Measurements from ENCODE around the gene GRM2. TPM values are rescaled to one million over a fixed set of nuclear protein-coding genes. Genes with fewer than 3 reads are reported as not detected.

Gene GRM2
- total RNA-seq, 4 donors from 2014 or later = 0.12 to 0.13 TPM; not detected in 2

DNA sequence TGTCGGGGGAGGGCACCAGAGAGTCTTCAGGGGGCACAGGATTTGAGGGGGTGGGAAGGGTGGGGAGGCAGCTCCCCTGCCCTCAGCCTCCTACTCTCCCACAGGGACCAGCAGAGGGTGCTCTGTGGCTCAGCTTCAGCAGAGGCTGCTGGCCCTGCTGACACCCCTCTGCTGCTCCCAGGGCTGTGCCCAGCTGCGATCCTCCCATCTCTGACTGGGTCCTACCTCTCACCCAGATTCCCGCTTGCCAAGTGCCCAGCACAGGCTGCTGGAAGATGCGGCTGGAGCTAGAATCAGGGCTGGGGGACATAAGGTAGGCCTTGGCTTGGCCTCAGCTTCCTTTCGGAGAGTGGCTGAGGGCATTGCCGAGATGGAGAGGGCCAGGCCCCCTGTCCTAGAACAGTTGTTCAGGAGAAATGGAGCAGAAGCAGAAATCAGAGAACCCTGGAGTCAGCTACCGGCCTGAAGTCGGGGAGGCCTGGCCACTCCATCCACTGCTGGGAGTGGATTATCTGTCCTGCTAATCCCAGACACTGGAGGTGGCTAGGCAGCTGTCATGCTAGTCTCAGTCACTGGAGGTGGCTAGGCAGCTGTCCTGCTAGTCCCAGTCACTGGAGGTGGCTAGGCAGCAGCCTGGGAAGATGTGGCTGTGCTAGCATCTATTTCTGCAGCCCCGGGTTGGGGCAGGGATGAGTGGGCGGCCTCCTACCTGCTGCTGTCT, 3.9 kb downstream of the GRM2 start:
- no peak for ATAC-seq
- Histone ChIP-seq H3K27ac (no peak overlapping the region), H3K4me3 (no peak overlapping the region), H3K9me3 (no peaks in the 10 kb centered on the region), H3K4me1 (peaks cover 0 to 11% (median 0%) of the 10 kb centered on the region in 3 donors), H3K27me3 (peaks cover 17% of the 10 kb centered on the region), H3K36me3 (peaks cover 0 to 3% of the 10 kb centered on the region in 2 donors)
- WGBS, 2 donors (ENCODE audit: low coverage in 1 of 2) = 58 to 62% methylated on average over 2 to 3 of the region's 10 CpGs
- TF ChIP-seq POLR2A (IDR thresholded peaks at IDR 0.05) = no peak
- TF ChIP-seq, protein P1, sequence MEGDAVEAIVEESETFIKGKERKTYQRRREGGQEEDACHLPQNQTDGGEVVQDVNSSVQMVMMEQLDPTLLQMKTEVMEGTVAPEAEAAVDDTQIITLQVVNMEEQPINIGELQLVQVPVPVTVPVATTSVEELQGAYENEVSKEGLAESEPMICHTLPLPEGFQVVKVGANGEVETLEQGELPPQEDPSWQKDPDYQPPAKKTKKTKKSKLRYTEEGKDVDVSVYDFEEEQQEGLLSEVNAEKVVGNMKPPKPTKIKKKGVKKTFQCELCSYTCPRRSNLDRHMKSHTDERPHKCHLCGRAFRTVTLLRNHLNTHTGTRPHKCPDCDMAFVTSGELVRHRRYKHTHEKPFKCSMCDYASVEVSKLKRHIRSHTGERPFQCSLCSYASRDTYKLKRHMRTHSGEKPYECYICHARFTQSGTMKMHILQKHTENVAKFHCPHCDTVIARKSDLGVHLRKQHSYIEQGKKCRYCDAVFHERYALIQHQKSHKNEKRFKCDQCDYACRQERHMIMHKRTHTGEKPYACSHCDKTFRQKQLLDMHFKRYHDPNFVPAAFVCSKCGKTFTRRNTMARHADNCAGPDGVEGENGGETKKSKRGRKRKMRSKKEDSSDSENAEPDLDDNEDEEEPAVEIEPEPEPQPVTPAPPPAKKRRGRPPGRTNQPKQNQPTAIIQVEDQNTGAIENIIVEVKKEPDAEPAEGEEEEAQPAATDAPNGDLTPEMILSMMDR (IDR thresholded peaks at IDR 0.05) = no peak
- no peak for TF ChIP-seq EP300 (IDR thresholded peaks at IDR 0.05)
- TF ChIP-seq POLR2AphosphoS5 (IDR thresholded peaks at IDR 0.05) = no peak

DNA sequence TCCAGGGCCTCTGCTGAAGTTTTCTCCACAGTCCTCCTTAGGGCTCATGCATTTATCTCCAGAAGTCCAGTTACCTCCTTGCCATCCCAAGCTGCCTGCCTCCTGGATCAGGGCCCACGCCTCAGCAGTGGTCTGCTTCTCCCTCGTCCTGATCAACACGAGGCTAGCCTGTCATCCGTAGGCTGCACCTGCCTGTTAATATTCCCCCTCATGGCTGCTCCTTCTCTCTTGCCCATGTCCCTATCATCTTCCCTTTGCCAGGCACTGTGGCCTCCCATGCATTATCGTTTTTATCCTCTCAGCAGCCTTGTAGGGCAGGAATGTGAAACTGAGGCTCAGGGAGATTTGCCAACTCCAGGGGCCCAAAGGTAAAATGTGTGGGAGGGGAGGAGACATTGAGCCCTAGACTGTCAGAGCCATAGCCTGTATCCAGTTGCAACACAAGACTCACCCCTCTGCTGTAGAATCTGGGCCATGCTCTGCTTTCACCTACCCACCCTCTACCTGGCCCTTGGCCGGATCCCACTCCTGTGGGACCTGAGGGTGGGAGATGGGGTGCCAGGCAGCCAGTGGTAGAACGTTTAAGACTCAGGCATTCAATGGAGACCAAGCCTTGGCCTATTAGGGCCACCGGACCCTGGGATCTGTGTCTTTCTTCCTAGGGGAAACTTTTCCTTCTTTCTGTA, 4.6 kb downstream of the GRM2 start:
- 80 to 83% methylated on average over 3 to 5 of the region's 8 CpGs for WGBS, 2 donors (ENCODE audit: low coverage in 1 of 2)
- no peak overlapping the region for H3K27ac ChIP-seq
- peaks cover 0 to 10% (median 0%) of the 10 kb centered on the region in 3 donors for H3K4me1 ChIP-seq

DNA sequence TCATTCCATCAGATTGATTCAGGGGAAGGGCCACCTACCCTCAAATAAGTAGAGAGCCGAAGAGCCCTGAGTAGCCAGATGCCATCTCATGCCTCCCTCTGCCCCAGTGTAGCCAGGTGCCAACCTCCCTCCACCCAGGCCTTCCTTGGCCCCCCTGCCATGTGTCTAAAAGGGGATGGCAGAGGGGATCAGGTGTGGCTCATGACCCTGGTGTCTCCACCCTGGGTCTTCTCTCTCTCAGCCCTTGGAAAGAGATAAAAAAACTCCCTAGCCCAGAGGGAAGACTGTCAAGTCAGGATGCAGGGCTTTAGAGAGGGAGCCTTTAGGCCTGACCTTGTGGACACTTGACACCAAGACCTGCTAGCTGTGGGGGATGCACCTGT, 5.2 kb downstream of the GRM2 start:
- Histone ChIP-seq H3K4me3 (no peak overlapping the region), H3K9me3 (no peaks in the 10 kb centered on the region), H3K27me3 (peaks cover 17% of the 10 kb centered on the region), H3K27ac (no peak overlapping the region), H3K4me1 (peaks cover 0 to 4% (median 0%) of the 10 kb centered on the region in 3 donors), H3K36me3 (no peaks in the 10 kb centered on the region)
- 86% methylated on average over 1 of the region's 1 CpG; no CpG with 5 or more reads in 1 of the 2 donors for WGBS, 2 donors (ENCODE audit: low coverage in 1 of 2)
- no peak for TF ChIP-seq POLR2AphosphoS5 (IDR thresholded peaks at IDR 0.05)
- no peak for TF ChIP-seq POLR2A (IDR thresholded peaks at IDR 0.05)
- no peak for TF ChIP-seq EP300 (IDR thresholded peaks at IDR 0.05)
- TF ChIP-seq, protein P1 (IDR thresholded peaks at IDR 0.05) = no peak
- no peak for ATAC-seq

More for the DNA sequence above, 4.6 kb downstream of the GRM2 start:
- no peak for ATAC-seq
- no peaks in the 10 kb centered on the region for H3K36me3 ChIP-seq
- H3K4me3 ChIP-seq = no peak overlapping the region
- no peak for TF ChIP-seq POLR2A (IDR thresholded peaks at IDR 0.05)
- TF ChIP-seq, protein P1 (IDR thresholded peaks at IDR 0.05) = no peak
- TF ChIP-seq POLR2AphosphoS5 (IDR thresholded peaks at IDR 0.05) = no peak
- no peak for TF ChIP-seq EP300 (IDR thresholded peaks at IDR 0.05)
- H3K9me3 ChIP-seq = no peaks in the 10 kb centered on the region
- H3K27me3 ChIP-seq = peaks cover 17% of the 10 kb centered on the region

DNA sequence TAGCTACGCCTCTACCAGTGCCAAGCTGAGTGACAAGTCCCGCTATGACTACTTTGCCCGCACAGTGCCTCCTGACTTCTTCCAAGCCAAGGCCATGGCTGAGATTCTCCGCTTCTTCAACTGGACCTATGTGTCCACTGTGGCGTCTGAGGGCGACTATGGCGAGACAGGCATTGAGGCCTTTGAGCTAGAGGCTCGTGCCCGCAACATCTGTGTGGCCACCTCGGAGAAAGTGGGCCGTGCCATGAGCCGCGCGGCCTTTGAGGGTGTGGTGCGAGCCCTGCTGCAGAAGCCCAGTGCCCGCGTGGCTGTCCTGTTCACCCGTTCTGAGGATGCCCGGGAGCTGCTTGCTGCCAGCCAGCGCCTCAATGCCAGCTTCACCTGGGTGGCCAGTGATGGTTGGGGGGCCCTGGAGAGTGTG, 5.7 kb downstream of the GRM2 start:
- no peak overlapping the region for H3K27ac ChIP-seq
- H3K27me3 ChIP-seq = peaks cover 18% of the 10 kb centered on the region
- no peak for ATAC-seq
- no peaks in the 10 kb centered on the region for H3K9me3 ChIP-seq
- H3K4me3 ChIP-seq = no peak overlapping the region
- no peaks in the 10 kb centered on the region for H3K4me1 ChIP-seq
- H3K36me3 ChIP-seq = no peaks in the 10 kb centered on the region
- TF ChIP-seq, protein P1 (IDR thresholded peaks at IDR 0.05) = no peak
- TF ChIP-seq POLR2A (IDR thresholded peaks at IDR 0.05) (no peak), EP300 (IDR thresholded peaks at IDR 0.05) (no peak), POLR2AphosphoS5 (IDR thresholded peaks at IDR 0.05) (no peak)
- 100% methylated on average over 1 of the region's 20 CpGs; no CpG with 5 or more reads in 1 of the 2 donors for WGBS, 2 donors (ENCODE audit: low coverage in 1 of 2)
